GM18907 (cell line): ENCODE measurements around the gene CXXC5.

ENCODE experiments used
- ATAC-seq: cut with Tn5 transposase; IDR thresholded peaks from one replicate; pipeline ENCODE4 v1.9.1; 2021; ENCODE audit warnings: mild to moderate bottlenecking, moderate library complexity; ENCODE audit not compliant: unreplicated experiment

Gene CXXC5

GRCh38 chr5:139664086-139664693, 16.0 kb downstream of the CXXC5 start:
- peak; percentile 50 for ATAC-seq

- no peak for ATAC-seq
These were observed 16.7 kb downstream of the CXXC5 start for GRCh38 chr5:139664727-139665351.

GRCh38 chr5:139665626-139666025, 17.5 kb downstream of the CXXC5 start:
- no peak for ATAC-seq

- no peak for ATAC-seq
These were observed 18.4 kb downstream of the CXXC5 start for GRCh38 chr5:139666551-139666950.

GRCh38 chr5:139667001-139667729, 19.0 kb downstream of the CXXC5 start:
- no peak for ATAC-seq

- no peak for ATAC-seq
These were observed 19.5 kb downstream of the CXXC5 start for GRCh38 chr5:139667730-139668063.

GRCh38 chr5:139668064-139668880, 20.1 kb downstream of the CXXC5 start:
- ATAC-seq = no peak

GRCh38 chr5:139668924-139669661, 20.9 kb downstream of the CXXC5 start:
- no peak for ATAC-seq

GRCh38 chr5:139669662-139670368, 21.7 kb downstream of the CXXC5 start:
- peak; percentile 31 for ATAC-seq

- peak; percentile 60 for ATAC-seq
These were observed 22.4 kb downstream of the CXXC5 start for GRCh38 chr5:139670369-139671095.

- peak; percentile 18 for ATAC-seq
These were observed 23.1 kb downstream of the CXXC5 start for GRCh38 chr5:139671096-139671841.

- ATAC-seq = no peak
These were observed 27.1 kb downstream of the CXXC5 start for GRCh38 chr5:139675213-139675612.

- ATAC-seq = no peak
These were observed 27.7 kb downstream of the CXXC5 start for GRCh38 chr5:139675825-139676224.

GRCh38 chr5:139676406-139676805, 28.3 kb downstream of the CXXC5 start:
- no peak for ATAC-seq

GRCh38 chr5:139676951-139677735, 29.0 kb downstream of the CXXC5 start:
- no peak for ATAC-seq

GRCh38 chr5:139677736-139678613, 29.8 kb downstream of the CXXC5 start:
- ATAC-seq = no peak
